MM.1S (cell line): ENCODE data around the gene TMEM119.

Experiments
- EZH2 ChIP-seq: fragments of 300-600 bp; sonication (generic); optimal IDR thresholded peaks from 2 replicates; pipeline ENCODE3; 2017; ENCODE audit warnings: low read depth, mild to moderate bottlenecking, antibody characterized with exemption, low read length, mixed read lengths
- EZH2phosphoT487 ChIP-seq: fragments of 300-600 bp; sonication (generic); IDR thresholded peaks from 2 replicates; pipeline ENCODE4 v1.6.1; 2018; ENCODE audit warnings: antibody characterized with exemption, low read length
- TF ChIP-seq, protein P1 (sequence below): fragments of 300-600 bp; sonication (generic); IDR thresholded peaks from 2 replicates; pipeline ENCODE4 v1.5.1; 2016; ENCODE audit warnings: antibody characterized with exemption, low read length, mixed read lengths

DNA sequence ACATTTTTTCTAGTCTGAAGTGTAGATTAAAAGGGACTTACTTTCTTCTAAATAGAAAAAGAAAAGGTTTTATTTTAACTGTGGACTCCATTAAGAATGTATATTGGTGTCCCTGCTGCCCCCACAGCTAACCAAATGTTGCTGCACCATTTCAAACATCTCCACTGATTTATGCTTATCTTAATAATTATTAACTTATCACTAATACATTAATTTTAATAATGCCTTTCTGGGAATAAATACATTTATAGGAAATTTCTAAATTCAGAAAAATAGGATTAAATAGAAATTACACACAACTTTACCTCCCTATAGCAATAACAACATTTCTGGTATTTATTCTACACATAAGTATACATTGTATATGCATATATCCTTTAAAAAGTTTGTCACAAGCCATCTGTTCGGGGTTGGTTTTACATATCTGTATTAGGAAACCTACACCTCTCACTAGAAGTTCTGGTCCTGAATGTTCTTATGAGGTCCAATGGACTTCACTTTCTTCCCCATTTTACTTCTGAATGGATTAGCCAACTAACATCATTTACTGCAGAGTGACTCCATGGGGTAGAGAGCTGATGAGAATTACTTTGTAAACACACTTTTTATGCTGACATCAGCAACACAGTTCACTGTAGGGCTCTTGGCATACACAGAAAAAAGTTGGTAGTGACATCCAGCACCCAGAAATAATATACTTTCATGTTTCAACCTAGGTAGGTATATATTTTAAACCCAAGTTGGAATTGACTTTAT lies 45.2 kb upstream of the TMEM119 start:
- TF ChIP-seq, protein P1, sequence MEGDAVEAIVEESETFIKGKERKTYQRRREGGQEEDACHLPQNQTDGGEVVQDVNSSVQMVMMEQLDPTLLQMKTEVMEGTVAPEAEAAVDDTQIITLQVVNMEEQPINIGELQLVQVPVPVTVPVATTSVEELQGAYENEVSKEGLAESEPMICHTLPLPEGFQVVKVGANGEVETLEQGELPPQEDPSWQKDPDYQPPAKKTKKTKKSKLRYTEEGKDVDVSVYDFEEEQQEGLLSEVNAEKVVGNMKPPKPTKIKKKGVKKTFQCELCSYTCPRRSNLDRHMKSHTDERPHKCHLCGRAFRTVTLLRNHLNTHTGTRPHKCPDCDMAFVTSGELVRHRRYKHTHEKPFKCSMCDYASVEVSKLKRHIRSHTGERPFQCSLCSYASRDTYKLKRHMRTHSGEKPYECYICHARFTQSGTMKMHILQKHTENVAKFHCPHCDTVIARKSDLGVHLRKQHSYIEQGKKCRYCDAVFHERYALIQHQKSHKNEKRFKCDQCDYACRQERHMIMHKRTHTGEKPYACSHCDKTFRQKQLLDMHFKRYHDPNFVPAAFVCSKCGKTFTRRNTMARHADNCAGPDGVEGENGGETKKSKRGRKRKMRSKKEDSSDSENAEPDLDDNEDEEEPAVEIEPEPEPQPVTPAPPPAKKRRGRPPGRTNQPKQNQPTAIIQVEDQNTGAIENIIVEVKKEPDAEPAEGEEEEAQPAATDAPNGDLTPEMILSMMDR, result no peak
- no peak for TF ChIP-seq EZH2phosphoT487
- TF ChIP-seq EZH2, result no peak
